Ovary (tissue), 9 donors: ENCODE results near the gene MEF2C. TPM values are rescaled to one million over a fixed set of nuclear protein-coding genes. Genes with fewer than 3 reads are reported as not detected.

Experiments used
- DNase-seq, 5 donors: peaks; one replicate each; pipeline ENCODE4 v3.0.0-alpha.2; 2019 to 2020
- H3K27ac ChIP-seq, 2 donors: fragments of 200-600 bp; one replicate each; pipeline versions ENCODE4 v1.5.1 to v1.8.0; 2019 to 2022
- H3K27me3 ChIP-seq: fragments of 200-600 bp; one replicate; pipeline ENCODE4 v1.8.0; 2022
- H3K36me3 ChIP-seq: fragments of 200-600 bp; sonication (generic); one replicate; pipeline ENCODE4 v1.5.1; 2019
- H3K4me1 ChIP-seq: one replicate; pipeline ENCODE4 v1.8.1; 2013; ENCODE audit warnings: mild to moderate bottlenecking, moderate library complexity; ENCODE audit not compliant: insufficient read depth
- H3K4me3 ChIP-seq: fragments of 200-600 bp; sonication (generic); one replicate; pipeline ENCODE4 v1.5.1; 2017
- H3K9me3 ChIP-seq, 2 donors: fragments of 200-600 bp in 1 of 2; sonication (generic) in 1 of 2; one replicate each; pipeline versions ENCODE4 v1.5.1 to v1.8.1; 2013 to 2019; ENCODE audit warnings: mild to moderate bottlenecking in 1 of 2, moderate library complexity in 1 of 2
- CTCF ChIP-seq, 3 donors: fragments of 450-650 bp in 2 of 3; fragments of 200-600 bp in 1 of 3; IDR thresholded peaks; one replicate each; pipeline versions ENCODE4 v1.5.1 to v1.8.0; 2016 to 2022; ENCODE audit warnings: antibody characterized with exemption in 3 of 3, mild to moderate bottlenecking in 1 of 3
- EP300 ChIP-seq: sonication (generic); formaldehyde crosslinking; IDR thresholded peaks from one replicate; pipeline ENCODE4 v1.6.1; 2017; ENCODE audit warnings: antibody characterized with exemption
- POLR2A ChIP-seq: fragments of 450-650 bp; IDR thresholded peaks from one replicate; pipeline ENCODE4 v1.6.1; 2017; ENCODE audit warnings: antibody characterized with exemption, mild to moderate bottlenecking, moderate library complexity
- WGBS, 3 donors: extraction: QIAGEN DNeasy Blood & Tissue Kit in 1 of 3; methylation state at CpG; one replicate each; pipeline versions ENCODE4 v1.1.5 to v1.1.7; 2013 to 2017; 5-methylcytosine and 5-hydroxymethylcytosine counted together
- intact Hi-C, 4 donors: fragments of 100-400 bp; cut with DNase I; formaldehyde crosslinking; loops; one replicate each; pipeline versions ENCODE4 v1.11.0 to v1.15.1; 2022 to 2023
- polyA plus RNA-seq, 2 donors: library from polyadenylated mRNA; stranded (reverse); fragments of 200-250 nt in 1 of 2; fragments of 350-450 nt in 1 of 2; fragmentation: Illumina TruSeq in 1 of 2; extraction: RNeasy Lipid Tissue Mini Kit (QIAGEN cat#74804) in 1 of 2; gene quantifications; one replicate each; pipeline ENCODE4 v1.2.3, GENCODE V29; 2013 to 2014
- total RNA-seq, 7 donors: library from RNA; depleted of rRNA in 2 of 7; stranded (reverse); fragments of >200 nt in 2 of 7; fragmentation: NEBNext Ultra II Directional in 3 of 7; extraction: Animal tissue kit (Norgen Biotek cat#: 25700) in 3 of 7; gene quantifications; one replicate each; pipeline versions ENCODE4 v1.1.0 to v1.2.4, GENCODE V29; 2016 to 2023
- donor health status: DM: no; HTN: no; CAD: no; lungs with moderate emphysema.
- donor health status: DM: no; HTN: no; CAD: no.
- donor health status: Bipolar disorder and iron deficiency.
- donor health status: DM: yes; HTN: yes; CAD: no.
- donor health status: DM: no; HTN: no; CAD: no.
- donor health status: DM: yes; HTN: yes; CAD: no.

Gene MEF2C
- total and polyA plus RNA-seq, 9 donors: 27.2 to 91.4 (median 73.8) TPM

GRCh38 chr5:88830567-88830966 lies 52.4 kb downstream of the MEF2C start:
- Histone ChIP-seq H3K27me3 (no peaks in the 10 kb centered on the region), H3K9me3 (no peaks in the 10 kb centered on the region), H3K27ac (peak overlapping the region in 1 of 2 donors; percentile 53), H3K4me3 (no peak overlapping the region), H3K36me3 (no peaks in the 10 kb centered on the region), H3K4me1 (peaks cover 13% of the 10 kb centered on the region)
- no peak for DNase-seq
- intact Hi-C loops: loop anchor here in 3 of 4 donors (5.0 to 10.0 kb wide), 3 partner anchors 52 to 688 kb away; partner anchors contain the start of gene MEF2C (in 3 of the 3)
- TF ChIP-seq POLR2A (no peak), CTCF (IDR thresholded peaks at IDR 0.05) (no peak), EP300 (no peak)

GRCh38 chr5:88829775-88830174 lies 53.2 kb downstream of the MEF2C start:
- WGBS, 3 donors: 14 to 37% (median 24%) methylated on average over 3 of the region's 3 CpGs
- no peaks in the 10 kb centered on the region for H3K36me3 ChIP-seq
- no peak overlapping the region for H3K4me3 ChIP-seq
- DNase-seq: no peak
- peaks cover 13% of the 10 kb centered on the region for H3K4me1 ChIP-seq
- H3K27ac ChIP-seq: peak overlapping the region in 1 of 2 donors; percentile 53
- H3K9me3 ChIP-seq: no peaks in the 10 kb centered on the region
- intact Hi-C loops: loop anchor here in 3 of 4 donors (5.0 to 10.0 kb wide), 3 partner anchors 53 to 687 kb away; partner anchors contain the start of gene MEF2C (in 3 of the 3)
- H3K27me3 ChIP-seq: no peaks in the 10 kb centered on the region
- no peak for TF ChIP-seq CTCF (IDR thresholded peaks at IDR 0.05)
- TF ChIP-seq EP300: no peak
- TF ChIP-seq POLR2A: no peak

- 64 to 90% (median 70%) methylated on average over 3 of the region's 3 CpGs for WGBS, 3 donors
- no peaks in the 10 kb centered on the region for H3K36me3 ChIP-seq
- H3K27me3 ChIP-seq: no peaks in the 10 kb centered on the region
- peaks cover 12% of the 10 kb centered on the region for H3K4me1 ChIP-seq
- H3K4me3 ChIP-seq: no peak overlapping the region
- no peaks in the 10 kb centered on the region for H3K9me3 ChIP-seq
- DNase-seq: no peak
- intact Hi-C loops: no loop called here
- H3K27ac ChIP-seq: peak overlapping the region in 1 of 2 donors; percentile 53
- TF ChIP-seq POLR2A (no peak), EP300 (no peak), CTCF (IDR thresholded peaks at IDR 0.05) (peak in 2 of 3 donors; percentile 35 to 54)
Observed at GRCh38 chr5:88829054-88829453, 53.9 kb downstream of the MEF2C start.

GRCh38 chr5:88827997-88828396 lies 55.0 kb downstream of the MEF2C start:
- H3K4me3 ChIP-seq: no peak overlapping the region
- no peaks in the 10 kb centered on the region for H3K36me3 ChIP-seq
- H3K27me3 ChIP-seq: no peaks in the 10 kb centered on the region
- no peaks in the 10 kb centered on the region for H3K9me3 ChIP-seq
- H3K4me1 ChIP-seq: peaks cover 10% of the 10 kb centered on the region
- intact Hi-C loops: no loop called here
- H3K27ac ChIP-seq: peak overlapping the region in 1 of 2 donors; percentile 18
- no peak for DNase-seq
- WGBS, 3 donors: 73 to 84% (median 80%) methylated on average over 1 of the region's 1 CpG
- no peak for TF ChIP-seq POLR2A
- no peak for TF ChIP-seq EP300
- TF ChIP-seq CTCF (IDR thresholded peaks at IDR 0.05): no peak
